Measurements from ENCODE around the gene USP14. TPM values are rescaled to one million over a fixed set of nuclear protein-coding genes. Genes with fewer than 3 reads are reported as not detected.

Gene USP14
- total RNA-seq, 2 experiments from 2014 or later: 53.0 to 57.0 TPM

DNA sequence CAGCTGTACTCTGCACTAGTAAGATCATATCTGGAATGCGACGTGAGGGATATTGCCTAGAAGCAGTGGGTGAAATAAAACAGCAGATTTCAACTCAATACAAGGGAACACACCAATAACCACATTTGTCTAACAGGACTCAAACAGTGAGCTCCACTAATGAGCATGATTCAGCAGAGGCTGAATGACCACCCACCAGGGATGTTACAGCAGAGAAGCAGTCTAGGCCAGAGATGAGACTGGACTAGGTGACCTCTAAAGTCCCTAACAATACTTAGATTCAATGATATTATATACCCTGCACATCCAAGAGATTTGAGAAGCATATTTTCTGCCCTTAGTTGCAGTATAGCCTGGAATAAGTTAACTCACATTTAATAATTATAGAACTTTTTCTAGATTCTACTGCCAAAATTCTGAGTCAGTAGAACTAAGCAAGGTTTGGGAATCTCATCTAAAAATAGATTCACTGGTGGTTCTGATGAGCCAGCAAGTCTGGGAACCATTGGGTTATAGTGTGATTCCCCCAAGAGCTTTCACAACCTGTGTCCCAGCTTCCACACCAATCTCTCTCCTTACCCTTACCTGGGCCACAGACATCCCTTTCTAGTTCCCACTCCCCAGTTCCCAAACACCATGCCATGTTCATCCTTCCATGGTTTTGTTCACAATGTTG is 103.2 kb downstream of the USP14 start:
- DNase-seq: no peak
- H3K27ac Mint-ChIP-seq: no peak overlapping the region
- H3K27me3 Mint-ChIP-seq: no peaks in the 10 kb centered on the region
- POLR2A ChIA-PET: no interaction called here
- H3K4me1 Mint-ChIP-seq: peaks cover 10% of the 10 kb centered on the region
- no peaks in the 10 kb centered on the region for H3K9me3 Mint-ChIP-seq
- H3K4me3 Mint-ChIP-seq: no peak overlapping the region
- peaks cover 26% of the 10 kb centered on the region for H3K36me3 Mint-ChIP-seq
- no peak for ATAC-seq (ENCODE audit: low read depth)

Small RNAs within 50 kb of the gene (microRNA-seq; reads per million reads assigned to microRNA genes)
- gene MIR8078: not detected

Other genes with a start within 250 kb of the USP14 start
- not detected for gene TUBB8B, start 108.9 kb upstream of the USP14 start, total RNA-seq
- 10 to 100 TPM; 52.1 to 54.8 TPM for gene THOC1, start 109.5 kb downstream of the USP14 start, total RNA-seq